DND-41 (cell line): Measurements from ENCODE around the gene TOMM22.

Experiments used
- ATAC-seq: fragments of 200-7000 bp; cut with Tn5 transposase; 3 replicates; pipeline ENCODE4 v1.9.1; 2021; ENCODE audit warnings: low read depth; ENCODE audit not compliant: insufficient read depth
- DNase-seq: peaks from one replicate; pipeline ENCODE4 v3.0.0-alpha.2; 2020
- H2AFZ ChIP-seq: 2 replicates; pipeline ENCODE4 v1.6.0; 2012; ENCODE audit warnings: low read depth, low read length
- H3K27ac ChIP-seq: 2 replicates; pipeline ENCODE4 v1.5.1; 2012; ENCODE audit warnings: low read length, inconsistent platforms
- H3K27me3 ChIP-seq: fragments of 200-600 bp; sonication (generic); 2 replicates; pipeline ENCODE4 v1.6.0; 2012; ENCODE audit warnings: low read length, mild to moderate bottlenecking, inconsistent platforms; ENCODE audit not compliant: insufficient read depth, poor library complexity
- H3K36me3 ChIP-seq: 2 replicates; pipeline ENCODE4 v1.5.1; 2012; ENCODE audit warnings: low read length, inconsistent platforms; ENCODE audit not compliant: insufficient read depth
- H3K4me1 ChIP-seq: 2 replicates; pipeline ENCODE4 v1.5.1; 2012; ENCODE audit warnings: mild to moderate bottlenecking, low read length; ENCODE audit not compliant: insufficient read depth
- H3K4me2 ChIP-seq: 2 replicates; pipeline ENCODE4 v1.6.0; 2012; ENCODE audit warnings: mild to moderate bottlenecking, moderate library complexity, low read length, inconsistent platforms; ENCODE audit not compliant: insufficient read depth
- H3K4me3 ChIP-seq, 2 experiments: fragments of 200-600 bp in 1 of 2; shearing (Covaris generic) in 1 of 2; 2 replicates each; pipeline ENCODE4 v1.5.1; 2012 to 2016; ENCODE audit warnings: inconsistent platforms in 2 of 2, low read length in 2 of 2, mild to moderate bottlenecking in 2 of 2, low read depth in 1 of 2, moderate library complexity in 1 of 2
- H3K79me2 ChIP-seq: 2 replicates; pipeline ENCODE4 v1.6.0; 2012; ENCODE audit warnings: low read length, inconsistent platforms; ENCODE audit not compliant: insufficient read depth
- H3K9ac ChIP-seq: 2 replicates; pipeline ENCODE4 v1.6.0; 2012; ENCODE audit warnings: low read depth, mild to moderate bottlenecking, inconsistent platforms, low read length, moderate library complexity
- H3K9me3 ChIP-seq: 2 replicates; pipeline ENCODE4 v1.5.1; 2012; ENCODE audit warnings: low read length, moderate library complexity, mild to moderate bottlenecking, inconsistent platforms; ENCODE audit not compliant: insufficient read depth, severe bottlenecking
- H4K20me1 ChIP-seq: 2 replicates; pipeline ENCODE4 v1.6.0; 2012; ENCODE audit warnings: low read length; ENCODE audit not compliant: insufficient read depth
- EZH2 ChIP-seq: IDR thresholded peaks from 3 replicates; pipeline ENCODE4 v1.6.1; 2012; ENCODE audit warnings: borderline replicate concordance, low read depth, mild to moderate bottlenecking, moderate library complexity, low read length, inconsistent platforms; ENCODE audit not compliant: severe bottlenecking
- TF ChIP-seq, protein P1 (sequence below): IDR thresholded peaks from 2 replicates; pipeline ENCODE4 v1.5.1; 2012; ENCODE audit warnings: borderline replicate concordance, low read length, moderate library complexity, mild to moderate bottlenecking; ENCODE audit not compliant: poor library complexity, severe bottlenecking; ENCODE audit errors: extremely low read depth

The TOMM22 gene

DNA sequence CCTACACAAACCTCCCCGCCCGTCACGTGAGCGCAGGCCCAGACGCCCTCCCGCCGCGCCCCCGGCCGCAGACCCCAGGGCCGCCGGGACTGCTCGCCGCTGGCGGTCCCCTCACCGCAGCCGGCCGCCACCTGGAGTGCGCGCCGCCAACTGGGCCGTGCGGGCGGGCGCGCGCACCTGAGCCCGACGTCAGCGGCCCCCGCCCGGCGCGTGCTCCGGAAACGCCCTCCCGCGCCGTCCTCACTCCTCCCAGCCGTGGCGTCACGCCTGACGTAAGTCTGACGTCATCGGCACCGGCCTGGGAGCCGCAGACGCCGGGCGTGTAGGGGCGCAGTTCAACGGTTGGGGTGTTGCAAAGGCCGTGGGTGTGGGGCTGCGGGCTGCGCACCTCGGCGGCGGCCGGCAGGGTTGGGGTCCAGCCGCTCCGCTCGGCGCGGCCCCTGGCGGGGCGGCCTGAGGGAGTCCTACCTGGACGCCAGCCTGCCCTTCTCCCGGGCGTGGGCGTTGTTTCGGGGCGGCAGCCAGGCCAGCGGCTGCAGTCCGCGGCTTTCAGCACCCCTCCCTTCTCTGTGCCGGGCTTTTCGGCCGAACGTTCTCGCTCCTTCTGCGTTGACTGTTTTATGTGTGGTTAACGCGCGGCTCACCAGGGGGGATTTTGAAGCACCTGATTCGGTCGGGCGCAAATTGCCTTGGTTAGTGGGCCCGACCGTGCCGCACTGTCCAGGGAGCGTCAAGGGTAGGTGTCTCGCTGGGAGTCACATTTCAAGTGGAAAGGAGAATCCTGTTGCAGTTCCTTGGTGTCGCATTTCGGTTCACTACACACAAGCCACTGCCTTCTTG lies 19.3 kb downstream of the TOMM22 start, which contains the start of gene JOSD1:
JOSD1 (minus strand) TSS at position 155 of the 840 bp plus-strand sequence. CDS start 956 bp downstream, outside the sequence.
- Histone ChIP-seq H3K79me2 (peaks cover 57% of the 10 kb centered on the region), H3K36me3 (peaks cover 10% of the 10 kb centered on the region), H3K9me3 (no peaks in the 10 kb centered on the region), H3K27ac (peak within 1 kb of the TSS; percentile 84), H3K4me1 (peaks cover 59% of the 10 kb centered on the region), H4K20me1 (peaks cover 10% of the 10 kb centered on the region; the same call in 1 of the 2 replicates), H3K4me3 (peak within 1 kb of the TSS; percentile 80), H3K4me2 (peak within 1 kb of the TSS; percentile 90), H2AFZ (peak within 1 kb of the TSS; percentile 87), H3K9ac (peak within 1 kb of the TSS; percentile 90), H3K27me3 (no peaks in the 10 kb centered on the region)
- TF ChIP-seq EZH2 = no peak
- TF ChIP-seq, protein P1, sequence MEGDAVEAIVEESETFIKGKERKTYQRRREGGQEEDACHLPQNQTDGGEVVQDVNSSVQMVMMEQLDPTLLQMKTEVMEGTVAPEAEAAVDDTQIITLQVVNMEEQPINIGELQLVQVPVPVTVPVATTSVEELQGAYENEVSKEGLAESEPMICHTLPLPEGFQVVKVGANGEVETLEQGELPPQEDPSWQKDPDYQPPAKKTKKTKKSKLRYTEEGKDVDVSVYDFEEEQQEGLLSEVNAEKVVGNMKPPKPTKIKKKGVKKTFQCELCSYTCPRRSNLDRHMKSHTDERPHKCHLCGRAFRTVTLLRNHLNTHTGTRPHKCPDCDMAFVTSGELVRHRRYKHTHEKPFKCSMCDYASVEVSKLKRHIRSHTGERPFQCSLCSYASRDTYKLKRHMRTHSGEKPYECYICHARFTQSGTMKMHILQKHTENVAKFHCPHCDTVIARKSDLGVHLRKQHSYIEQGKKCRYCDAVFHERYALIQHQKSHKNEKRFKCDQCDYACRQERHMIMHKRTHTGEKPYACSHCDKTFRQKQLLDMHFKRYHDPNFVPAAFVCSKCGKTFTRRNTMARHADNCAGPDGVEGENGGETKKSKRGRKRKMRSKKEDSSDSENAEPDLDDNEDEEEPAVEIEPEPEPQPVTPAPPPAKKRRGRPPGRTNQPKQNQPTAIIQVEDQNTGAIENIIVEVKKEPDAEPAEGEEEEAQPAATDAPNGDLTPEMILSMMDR = peak; percentile 15
- peak; percentile 6; the same call in 2 of the 3 replicates for ATAC-seq
- DNase-seq = peak; percentile 93

GRCh38 chr22:38704654-38705234 lies 23.0 kb downstream of the TOMM22 start:
- no peak for DNase-seq
- Histone ChIP-seq H3K27ac (peak overlapping the region; percentile 89), H3K4me1 (peaks cover 50% of the 10 kb centered on the region), H3K9me3 (no peaks in the 10 kb centered on the region), H3K79me2 (peaks cover 57% of the 10 kb centered on the region), H2AFZ (peak overlapping the region; percentile 89), H3K4me3 (peak overlapping the region; percentile 17 to 59; a peak in 3 of 4 replicates), H3K9ac (peak overlapping the region; percentile 59), H3K4me2 (peak overlapping the region; percentile 69), H3K36me3 (peaks cover 26% of the 10 kb centered on the region), H4K20me1 (peaks cover 37% of the 10 kb centered on the region), H3K27me3 (no peaks in the 10 kb centered on the region)
- no peak for ATAC-seq
- TF ChIP-seq EZH2 = no peak
- TF ChIP-seq, protein P1 = no peak

DNA sequence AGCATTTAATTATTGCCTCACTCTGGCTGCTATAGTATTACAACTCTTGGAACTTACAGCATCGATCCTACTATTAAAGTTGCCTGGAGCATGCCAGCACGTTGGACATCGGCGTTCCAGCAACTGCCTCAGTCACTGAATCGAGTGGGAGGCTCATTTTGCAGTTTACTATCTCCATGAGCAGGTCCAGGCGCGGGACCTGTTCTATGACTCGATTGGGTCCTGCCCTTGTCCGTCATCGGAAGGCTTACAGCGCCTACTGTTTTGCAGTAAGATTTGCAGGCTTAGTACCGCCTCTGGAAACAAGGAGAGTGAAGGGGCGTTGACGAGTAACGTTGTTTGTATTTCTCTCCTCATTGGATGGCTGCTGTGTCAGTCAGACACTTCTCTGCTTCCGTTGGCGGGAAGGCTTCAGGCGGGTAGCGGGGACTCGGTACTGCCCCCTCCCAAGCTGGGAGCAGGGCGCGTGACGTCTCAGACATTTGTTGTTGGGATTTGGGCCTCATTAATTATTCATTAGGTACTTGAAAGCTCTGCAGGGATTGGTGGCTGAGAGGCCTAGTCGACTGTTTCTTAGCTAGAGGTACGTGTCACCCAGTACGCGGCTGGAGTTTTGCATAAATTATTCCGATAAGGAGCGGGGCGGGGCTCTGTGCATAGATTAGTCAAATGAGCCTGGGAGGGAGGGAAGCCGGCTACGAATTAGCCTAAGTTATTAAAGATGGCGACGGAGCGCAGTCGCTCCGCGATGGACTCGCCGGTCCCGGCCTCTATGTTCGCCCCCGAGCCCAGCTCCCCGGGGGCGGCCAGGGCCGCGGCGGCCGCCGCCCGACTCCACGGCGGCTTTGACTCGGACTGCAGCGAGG lies 23.7 kb downstream of the TOMM22 start, which contains the start of gene GTPBP1:
GTPBP1 (plus strand) TSS at position 710 of the 866 bp plus-strand sequence; CDS start at position 722, 12 bp downstream.
- peak within 1 kb of the TSS; percentile 67 to 69 for H3K4me3 ChIP-seq
- ATAC-seq (peak; percentile 87), DNase-seq (peak; percentile 99)
- peaks cover 32% of the 10 kb centered on the region for H3K36me3 ChIP-seq
- H2AFZ ChIP-seq = peak within 1 kb of the TSS; percentile 89
- H3K27me3 ChIP-seq = no peaks in the 10 kb centered on the region
- H3K79me2 ChIP-seq = peaks cover 57% of the 10 kb centered on the region
- peak within 1 kb of the TSS; percentile 76 for H3K4me2 ChIP-seq
- H3K9me3 ChIP-seq = no peaks in the 10 kb centered on the region
- H3K4me1 ChIP-seq = peaks cover 47% of the 10 kb centered on the region
- peaks cover 41% of the 10 kb centered on the region for H4K20me1 ChIP-seq
- H3K9ac ChIP-seq = peak within 1 kb of the TSS; percentile 84
- peak within 1 kb of the TSS; percentile 89 for H3K27ac ChIP-seq
- TF ChIP-seq, protein P1 = no peak
